Lung (tissue), 12 donors: Measurements from ENCODE around the gene TMEM178B. TPM values are rescaled to one million over a fixed set of nuclear protein-coding genes. Genes with fewer than 3 reads are reported as not detected.
"Not testable (repeated sequence)": the region's sequence is repeated elsewhere in the genome, so short reads cannot be mapped to it uniquely, and the experiment has no call there.

Source experiments
- ATAC-seq: fragments of 200-7000 bp; cut with Tn5 transposase; one replicate; pipeline ENCODE4 v1.9.1; 2020; ENCODE audit warnings: moderate number of reproducible peaks; ENCODE audit not compliant: insufficient read depth, low FRiP score
- DNase-seq, 3 donors: peaks; one replicate each; pipeline ENCODE4 v3.0.0-alpha.2; 2013 to 2017
- H3K27ac ChIP-seq, 2 donors: one replicate each; pipeline ENCODE4 v1.5.1; 2013; ENCODE audit warnings: mild to moderate bottlenecking in 2 of 2, moderate library complexity in 2 of 2, control low read depth in 1 of 2, inconsistent platforms in 1 of 2, low read depth in 1 of 2, low read length in 1 of 2
- H3K27me3 ChIP-seq, 3 donors: one replicate each; pipeline ENCODE4 v1.5.1; 2013; ENCODE audit warnings: low read length in 2 of 3; ENCODE audit not compliant: control insufficient read depth in 3 of 3, insufficient read depth in 3 of 3
- H3K36me3 ChIP-seq, 4 donors: one replicate each; pipeline ENCODE4 v1.5.1; 2013; ENCODE audit warnings: low read length in 4 of 4, mild to moderate bottlenecking in 1 of 4, moderate library complexity in 1 of 4; ENCODE audit not compliant: control insufficient read depth in 4 of 4, insufficient read depth in 4 of 4
- H3K4me1 ChIP-seq, 5 donors: one replicate each; pipeline ENCODE4 v1.5.1; 2013; ENCODE audit warnings: low read length in 5 of 5, mild to moderate bottlenecking in 2 of 5, moderate library complexity in 1 of 5; ENCODE audit not compliant: control insufficient read depth in 5 of 5, insufficient read depth in 5 of 5
- H3K4me3 ChIP-seq: one replicate; pipeline ENCODE4 v1.5.1; 2013; ENCODE audit warnings: mild to moderate bottlenecking, control low read depth, moderate library complexity
- H3K9ac ChIP-seq, 2 donors: one replicate each; pipeline ENCODE4 v1.5.1; 2013; ENCODE audit warnings: low read length in 2 of 2, control low read depth in 1 of 2; ENCODE audit not compliant: insufficient read depth in 1 of 2
- H3K9me3 ChIP-seq, 4 donors: one replicate each; pipeline ENCODE4 v1.5.1; 2013; ENCODE audit warnings: low read length in 3 of 4, mild to moderate bottlenecking in 1 of 4, moderate library complexity in 1 of 4; ENCODE audit not compliant: control insufficient read depth in 4 of 4, insufficient read depth in 3 of 4
- CTCF ChIP-seq: IDR thresholded peaks from 2 replicates; pipeline ENCODE4 v1.5.1; 2012; ENCODE audit warnings: mild to moderate bottlenecking; ENCODE audit errors: control extremely low read depth, extremely low read depth
- WGBS, 2 donors: extraction: QIAGEN DNeasy Blood & Tissue Kit; methylation state at CpG; one replicate each; pipeline ENCODE4 v1.1.7; 2013; 5-methylcytosine and 5-hydroxymethylcytosine counted together
- polyA plus RNA-seq, 2 donors: library from polyadenylated mRNA; stranded (reverse); fragments of 200-250 nt; gene quantifications; one replicate each; pipeline ENCODE4 v1.2.1, GENCODE V29; 2013
- total RNA-seq, 2 donors: library from RNA; depleted of rRNA in 1 of 2; stranded (reverse); fragments of >200 nt in 1 of 2; gene quantifications; one replicate each; pipeline ENCODE4 v1.2.1, GENCODE V29; 2014 to 2021
- donor health status: control.
- donor health status: control.
- donor health status: Bipolar disorder and iron deficiency.
- donor health status: healthy.
- donor health status: DM: yes; HTN: yes; CAD: no.

Gene TMEM178B
- total and polyA plus RNA-seq, 4 donors, result 0.04 to 2.4 (median 0.48) TPM

GRCh38 chr7:141400356-141400755, 326.5 kb downstream of the TMEM178B start:
- whole genome bisulfite sequencing, 2 donors, result 76 to 84% methylated on average over 2 of the region's 2 CpGs
- H3K36me3 ChIP-seq, result no peaks in the 10 kb centered on the region
- ATAC-seq (no peak), DNase-seq (no peak)
- H3K9me3 ChIP-seq, result peaks cover 0 to 6% (median 0%) of the 10 kb centered on the region in 4 donors
- H3K9ac ChIP-seq, result no peak overlapping the region
- TF ChIP-seq CTCF, result no peak
- H3K27me3 ChIP-seq, result no peaks in the 10 kb centered on the region
- H3K4me3 ChIP-seq, result no peak overlapping the region
- no peaks in the 10 kb centered on the region for H3K4me1 ChIP-seq
- H3K27ac ChIP-seq, result no peak overlapping the region

DNA sequence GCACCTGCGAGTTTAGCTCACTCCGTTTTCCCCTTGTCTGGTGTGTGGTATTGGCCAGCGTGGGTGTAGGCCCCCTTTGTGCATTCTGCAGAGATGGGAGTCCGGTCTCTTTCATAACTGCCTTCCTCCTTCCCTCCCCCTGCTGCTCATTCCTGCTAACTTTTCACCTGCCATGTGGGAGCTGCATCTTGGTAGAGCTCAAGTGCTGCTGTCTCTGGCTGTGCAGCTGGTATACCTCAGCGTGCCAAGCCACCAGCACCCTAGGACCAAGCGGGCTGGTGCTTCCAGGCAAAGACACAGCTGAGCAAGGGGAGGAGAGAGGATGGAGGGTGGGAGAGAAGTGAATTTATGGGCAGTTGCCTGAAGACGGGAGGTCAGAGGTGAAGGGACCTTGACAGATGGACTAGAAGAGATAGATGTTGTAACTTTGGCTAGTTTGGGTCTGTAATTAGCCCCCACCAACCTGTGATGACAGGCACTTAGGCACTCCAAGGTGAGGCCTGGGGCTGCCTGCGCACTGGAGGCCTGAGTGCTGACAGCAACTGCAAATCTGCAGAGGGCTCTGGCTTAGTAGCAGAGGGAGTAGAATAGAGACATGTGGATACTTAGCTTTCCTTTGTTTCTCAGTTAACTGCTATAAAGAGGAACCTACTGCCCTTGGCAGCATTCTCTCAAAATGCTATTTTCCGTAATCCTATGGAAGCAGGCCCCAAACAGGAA, 328.6 kb downstream of the TMEM178B start:
- WGBS, 2 donors, result 84 to 88% methylated on average over 9 of the region's 9 CpGs

GRCh38 chr7:141403846-141404245, 330.0 kb downstream of the TMEM178B start:
- not testable (repeated sequence) for H3K4me3 ChIP-seq, H3K36me3 ChIP-seq, ATAC-seq, H3K27ac ChIP-seq, H3K9ac ChIP-seq, H3K9me3 ChIP-seq, DNase-seq, H3K4me1 ChIP-seq, H3K27me3 ChIP-seq
- 93 to 95% methylated on average over 11 of the region's 11 CpGs for whole genome bisulfite sequencing, 2 donors

More for the DNA sequence above, 328.6 kb downstream of the TMEM178B start:
- TF ChIP-seq CTCF, result no peak
- Histone ChIP-seq H3K4me1 (peaks cover 0 to 3% (median 0%) of the 10 kb centered on the region in 5 donors), H3K4me3 (no peak overlapping the region), H3K9ac (no peak overlapping the region), H3K36me3 (no peaks in the 10 kb centered on the region), H3K27ac (no peak overlapping the region), H3K27me3 (no peaks in the 10 kb centered on the region), H3K9me3 (peaks cover 0 to 6% (median 0%) of the 10 kb centered on the region in 4 donors)
- DNase-seq, result no peak
- no peak for ATAC-seq

- no peak for DNase-seq
- no peak overlapping the region for H3K27ac ChIP-seq
- no peaks in the 10 kb centered on the region for H3K27me3 ChIP-seq
- no peak for TF ChIP-seq CTCF
- no peak overlapping the region for H3K4me3 ChIP-seq
- ATAC-seq, result no peak
- H3K4me1 ChIP-seq, result peaks cover 0 to 3% (median 0%) of the 10 kb centered on the region in 5 donors
- peaks cover 0 to 6% (median 0%) of the 10 kb centered on the region in 4 donors for H3K9me3 ChIP-seq
- no peak overlapping the region for H3K9ac ChIP-seq
- H3K36me3 ChIP-seq, result no peaks in the 10 kb centered on the region
Measured at GRCh38 chr7:141406347-141406746, 332.5 kb downstream of the TMEM178B start.
